ENCODE data around the gene AP2A2. TPM values are rescaled to one million over a fixed set of nuclear protein-coding genes. Genes with fewer than 3 reads are reported as not detected.
"Not testable (repeated sequence)": the region's sequence is repeated elsewhere in the genome, so short reads cannot be mapped to it uniquely, and the experiment has no call there.

AP2A2 gene
- total RNA-seq, 1 experiment from 2014 or later: 70.6 TPM

- no peaks in the 10 kb centered on the region for H3K27me3 Mint-ChIP-seq (ENCODE audit: insufficient read depth, unreplicated experiment)
- ChIA-PET CTCF (no interaction called here), POLR2A (no interaction called here)
- H3K27ac Mint-ChIP-seq (ENCODE audit: low read depth, unreplicated experiment): no peak overlapping the region
- H3K4me1 Mint-ChIP-seq (ENCODE audit: insufficient read depth, unreplicated experiment): no peaks in the 10 kb centered on the region
- no peak overlapping the region for H3K4me3 Mint-ChIP-seq (ENCODE audit: unreplicated experiment)
- BruUV-seq (replicated peaks): no TSS peak
- intact Hi-C loops (cut with micrococcal nuclease): no loop called here
- no peak for DNase-seq (ENCODE audit: unreplicated experiment)
- TF ChIP-seq CTCF (IDR thresholded peaks at IDR 0.05; ENCODE audit: unreplicated experiment): no peak
- H3K36me3 Mint-ChIP-seq (ENCODE audit: insufficient read depth, unreplicated experiment): peaks cover 66% of the 10 kb centered on the region
- no peaks in the 10 kb centered on the region for H3K9me3 Mint-ChIP-seq (ENCODE audit: unreplicated experiment)
Measured at GRCh38 chr11:971092-971690, 45.5 kb downstream of the AP2A2 start.

- POLR2A ChIA-PET: no interaction called here
- CTCF ChIA-PET: no interaction called here
- intact Hi-C loops (cut with micrococcal nuclease): no loop called here
- peaks cover 69% of the 10 kb centered on the region for H3K36me3 Mint-ChIP-seq (ENCODE audit: insufficient read depth, unreplicated experiment)
- DNase-seq (ENCODE audit: unreplicated experiment): no peak
- no peaks in the 10 kb centered on the region for H3K27me3 Mint-ChIP-seq (ENCODE audit: insufficient read depth, unreplicated experiment)
- no peak overlapping the region for H3K4me3 Mint-ChIP-seq (ENCODE audit: unreplicated experiment)
- TF ChIP-seq CTCF (IDR thresholded peaks at IDR 0.05; ENCODE audit: unreplicated experiment): no peak
- H3K9me3 Mint-ChIP-seq (ENCODE audit: unreplicated experiment): no peaks in the 10 kb centered on the region
- no TSS peak for BruUV-seq (replicated peaks)
- no peak overlapping the region for H3K27ac Mint-ChIP-seq (ENCODE audit: low read depth, unreplicated experiment)
- H3K4me1 Mint-ChIP-seq (ENCODE audit: insufficient read depth, unreplicated experiment): no peaks in the 10 kb centered on the region
Measured at GRCh38 chr11:971731-972365, 46.2 kb downstream of the AP2A2 start.

GRCh38 chr11:972523-973211 is 47.0 kb downstream of the AP2A2 start:
- Mint-ChIP-seq H3K4me3 (ENCODE audit: unreplicated experiment) (no peak overlapping the region), H3K4me1 (ENCODE audit: insufficient read depth, unreplicated experiment) (no peaks in the 10 kb centered on the region), H3K36me3 (ENCODE audit: insufficient read depth, unreplicated experiment) (peaks cover 77% of the 10 kb centered on the region), H3K27ac (ENCODE audit: low read depth, unreplicated experiment) (no peak overlapping the region), H3K27me3 (ENCODE audit: insufficient read depth, unreplicated experiment) (no peaks in the 10 kb centered on the region), H3K9me3 (ENCODE audit: unreplicated experiment) (no peaks in the 10 kb centered on the region)
- no peak for DNase-seq (ENCODE audit: unreplicated experiment)
- intact Hi-C loops (cut with micrococcal nuclease): no loop called here
- ChIA-PET POLR2A (no interaction called here), CTCF (no interaction called here)
- no peak for TF ChIP-seq CTCF (IDR thresholded peaks at IDR 0.05; ENCODE audit: unreplicated experiment)
- BruUV-seq (replicated peaks): no TSS peak

GRCh38 chr11:973237-973636 is 47.6 kb downstream of the AP2A2 start:
- Mint-ChIP-seq H3K4me1 (ENCODE audit: insufficient read depth, unreplicated experiment) (no peaks in the 10 kb centered on the region), H3K36me3 (ENCODE audit: insufficient read depth, unreplicated experiment) (peaks cover 76% of the 10 kb centered on the region), H3K9me3 (ENCODE audit: unreplicated experiment) (no peaks in the 10 kb centered on the region), H3K4me3 (ENCODE audit: unreplicated experiment) (no peak overlapping the region), H3K27me3 (ENCODE audit: insufficient read depth, unreplicated experiment) (no peaks in the 10 kb centered on the region), H3K27ac (ENCODE audit: low read depth, unreplicated experiment) (no peak overlapping the region)
- ChIA-PET POLR2A (no interaction called here), CTCF (interaction anchor here (0.6 kb wide), 1 partner anchor 134 kb away, joined by 4 read pairs; no protein-coding TSS in a partner anchor)
- no TSS peak for BruUV-seq (replicated peaks)
- DNase-seq (ENCODE audit: unreplicated experiment): no peak
- intact Hi-C loops (cut with micrococcal nuclease): no loop called here
- no peak for TF ChIP-seq CTCF (IDR thresholded peaks at IDR 0.05; ENCODE audit: unreplicated experiment)

- intact Hi-C loops (cut with micrococcal nuclease); H3K9me3 Mint-ChIP-seq (ENCODE audit: unreplicated experiment); BruUV-seq (replicated peaks); POLR2A ChIA-PET; H3K27ac Mint-ChIP-seq (ENCODE audit: low read depth, unreplicated experiment); H3K4me3 Mint-ChIP-seq (ENCODE audit: unreplicated experiment); H3K27me3 Mint-ChIP-seq (ENCODE audit: insufficient read depth, unreplicated experiment); DNase-seq (ENCODE audit: unreplicated experiment); H3K4me1 Mint-ChIP-seq (ENCODE audit: insufficient read depth, unreplicated experiment): not testable (repeated sequence)
- H3K36me3 Mint-ChIP-seq (ENCODE audit: insufficient read depth, unreplicated experiment): peaks cover 69% of the 10 kb centered on the region
- CTCF ChIA-PET: interaction anchor here (0.6 kb wide), 2 partner anchors 29 to 164 kb away, joined by 3 to 4 read pairs; no protein-coding TSS in a partner anchor
Measured at GRCh38 chr11:975376-975775, 49.7 kb downstream of the AP2A2 start.
